Ishikawa (cell line): ENCODE measurements around the gene PINLYP.

Experiments used
- EP300 ChIP-seq: IDR thresholded peaks from 2 replicates; pipeline ENCODE4 v1.6.1; 2012; ENCODE audit warnings: borderline replicate concordance
- FOXM1 ChIP-seq: IDR thresholded peaks from 2 replicates; pipeline ENCODE4 v1.6.1; 2012; ENCODE audit warnings: low read depth, borderline replicate concordance
- NFIC ChIP-seq: IDR thresholded peaks from 2 replicates; pipeline ENCODE4 v1.6.1; 2012
- REST ChIP-seq: IDR thresholded peaks from 2 replicates; pipeline ENCODE4 v1.6.1; 2012; ENCODE audit warnings: low read depth, mild to moderate bottlenecking
- TAF1 ChIP-seq: IDR thresholded peaks from 2 replicates; pipeline ENCODE4 v1.6.1; 2012; ENCODE audit warnings: low read depth, mild to moderate bottlenecking

The PINLYP gene

GRCh38 chr19:43631491-43631890, 55.9 kb downstream of the PINLYP start:
- TF ChIP-seq TAF1 (no peak), EP300 (no peak), FOXM1 (no peak), REST (no peak), NFIC (no peak)
